ENCODE measurements around the gene HTR6.

Gene HTR6

GRCh38 chr1:19657511-19657910 is 7.2 kb upstream of the HTR6 start:
- DNase-seq: no peak

- no peak for DNase-seq
Measured at GRCh38 chr1:19658186-19658585, 6.5 kb upstream of the HTR6 start.

GRCh38 chr1:19661721-19662228 is 2.9 kb upstream of the HTR6 start:
- peak; percentile 38 for DNase-seq

GRCh38 chr1:19662313-19662712 is 2.4 kb upstream of the HTR6 start:
- no peak for DNase-seq

- no peak for DNase-seq
Measured at GRCh38 chr1:19665186-19665495, 466 bp downstream of the HTR6 start.

GRCh38 chr1:19665496-19666465 is 1.1 kb downstream of the HTR6 start:
- no peak for DNase-seq

- no peak for DNase-seq
Measured at GRCh38 chr1:19668888-19669287, 4.2 kb downstream of the HTR6 start.

GRCh38 chr1:19670787-19671186 is 6.1 kb downstream of the HTR6 start:
- DNase-seq: no peak

- DNase-seq: no peak
Measured at GRCh38 chr1:19672237-19672636, 7.6 kb downstream of the HTR6 start.

- no peak for DNase-seq
Measured at GRCh38 chr1:19675797-19676196, 11.1 kb downstream of the HTR6 start.

- DNase-seq: no peak
Measured at GRCh38 chr1:19676438-19676922, 11.8 kb downstream of the HTR6 start.

- no peak for DNase-seq
Measured at GRCh38 chr1:19678493-19678892, 13.8 kb downstream of the HTR6 start.

- DNase-seq: no peak
Measured at GRCh38 chr1:19678931-19679453, 14.3 kb downstream of the HTR6 start.

- DNase-seq: no peak
Measured at GRCh38 chr1:19679691-19680090, 15.0 kb downstream of the HTR6 start.

GRCh38 chr1:19680644-19681043 is 16.0 kb downstream of the HTR6 start:
- DNase-seq: no peak

GRCh38 chr1:19682257-19682656 is 17.6 kb downstream of the HTR6 start:
- no peak for DNase-seq

GRCh38 chr1:19682901-19683300 is 18.2 kb downstream of the HTR6 start:
- DNase-seq: no peak

GRCh38 chr1:19683351-19683750 is 18.7 kb downstream of the HTR6 start:
- no peak for DNase-seq

GRCh38 chr1:19684677-19685076 is 20.0 kb downstream of the HTR6 start:
- no peak for DNase-seq

- no peak for DNase-seq
Measured at GRCh38 chr1:19685994-19686393, 21.3 kb downstream of the HTR6 start.

- no peak for DNase-seq
Measured at GRCh38 chr1:19687414-19687813, 22.7 kb downstream of the HTR6 start.

GRCh38 chr1:19688041-19688842 is 23.6 kb downstream of the HTR6 start:
- DNase-seq: no peak

GRCh38 chr1:19689085-19689757 is 24.5 kb downstream of the HTR6 start:
- peak; percentile 86 for DNase-seq
